GM12891 (cell line): ENCODE measurements around the gene TXNDC2.

ENCODE experiments used
- PAX5 ChIP-seq: IDR thresholded peaks from 2 replicates; pipeline ENCODE4 v1.6.1; 2011; ENCODE audit warnings: low read length, moderate library complexity, mild to moderate bottlenecking; ENCODE audit not compliant: insufficient read depth, severe bottlenecking
- POLR2A ChIP-seq: IDR thresholded peaks from 2 replicates; pipeline ENCODE4 v1.6.1; 2011; ENCODE audit warnings: low read depth, low read length, control low read depth
- POLR2AphosphoS5 ChIP-seq: IDR thresholded peaks from 2 replicates; pipeline ENCODE4 v1.6.1; 2011; ENCODE audit warnings: low read depth, low read length, control low read depth
- POU2F2 ChIP-seq: IDR thresholded peaks from 2 replicates; pipeline ENCODE4 v1.6.1; 2011; ENCODE audit warnings: low read depth, mild to moderate bottlenecking, control low read depth, low read length, moderate library complexity
- SPI1 ChIP-seq: IDR thresholded peaks from 2 replicates; pipeline ENCODE4 v1.6.1; 2011; ENCODE audit warnings: low read depth, low read length, control low read depth
- TAF1 ChIP-seq: IDR thresholded peaks from 2 replicates; pipeline ENCODE4 v1.6.1; 2011; ENCODE audit warnings: low read depth, low read length, control low read depth

GRCh38 chr18:9867071-9867594 lies 18.6 kb upstream of the TXNDC2 start:
- TF ChIP-seq TAF1 (no peak), POLR2A (no peak), POLR2AphosphoS5 (no peak), SPI1 (no peak), POU2F2 (no peak), PAX5 (no peak)
